ENCODE data around the gene SCN2B.

Gene SCN2B

GRCh38 chr11:118175993-118176777 lies at the start of gene SCN2B:
Gene SCN2B, minus strand, starts transcription at chr11:118176639. Its CDS starts 208 bp downstream, at chr11:118176431.
- ATAC-seq = no peak
- no peak for DNase-seq

- DNase-seq (peak; percentile 65), ATAC-seq (peak; percentile 60)
Measured at GRCh38 chr11:118224511-118225188, 48.2 kb upstream of the SCN2B start, which contains the start of gene JAML. Gene JAML, minus strand, starts transcription at chr11:118225011. Its CDS starts 10,145 bp downstream, at chr11:118214866.

GRCh38 chr11:118223992-118224391 lies 47.6 kb upstream of the SCN2B start:
- peak; percentile 54 for ATAC-seq

DNA sequence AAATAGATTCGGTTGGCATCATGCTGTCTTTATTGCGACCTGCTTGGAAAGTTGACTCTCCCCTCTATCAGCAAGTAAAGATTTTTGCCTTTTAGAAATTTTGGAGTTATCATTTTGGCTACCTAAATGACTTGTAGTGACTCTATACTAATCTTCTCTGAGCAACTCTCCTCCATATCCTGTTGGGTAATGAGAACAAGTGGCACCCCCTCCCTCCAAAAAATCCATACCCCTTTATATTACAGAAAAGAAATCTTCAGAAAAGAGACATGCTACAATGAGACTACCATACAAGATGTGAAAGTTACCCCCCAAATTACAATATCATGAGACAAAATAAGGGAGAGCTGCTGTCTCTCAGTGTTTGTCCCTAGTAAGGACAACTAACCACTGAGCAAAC lies 47.1 kb upstream of the SCN2B start:
- DNase-seq (no peak), ATAC-seq (peak; percentile 21)

More at GRCh38 chr11:118223992-118224391, 47.6 kb upstream of the SCN2B start:
- DNase-seq = peak; percentile 47

DNA sequence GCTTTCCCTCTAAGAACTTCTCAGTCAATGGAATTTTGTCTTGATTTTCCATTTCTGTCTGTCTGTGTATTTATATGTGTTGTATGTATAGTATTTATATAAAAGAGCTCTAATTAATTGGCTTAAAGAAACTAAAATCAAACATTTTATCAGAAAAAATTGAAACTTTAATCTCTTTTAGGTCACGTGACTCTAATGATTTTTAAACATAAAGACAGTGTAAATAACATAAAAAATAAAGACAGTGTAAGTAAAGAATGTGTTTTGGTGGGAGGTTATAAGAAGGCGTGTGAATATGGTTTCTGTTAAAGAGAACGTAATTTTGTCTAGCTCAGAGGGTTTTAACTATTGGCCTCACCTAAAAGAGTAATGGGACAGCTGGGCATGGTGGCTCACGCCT lies 46.0 kb upstream of the SCN2B start:
- ATAC-seq (no peak), DNase-seq (no peak)

DNA sequence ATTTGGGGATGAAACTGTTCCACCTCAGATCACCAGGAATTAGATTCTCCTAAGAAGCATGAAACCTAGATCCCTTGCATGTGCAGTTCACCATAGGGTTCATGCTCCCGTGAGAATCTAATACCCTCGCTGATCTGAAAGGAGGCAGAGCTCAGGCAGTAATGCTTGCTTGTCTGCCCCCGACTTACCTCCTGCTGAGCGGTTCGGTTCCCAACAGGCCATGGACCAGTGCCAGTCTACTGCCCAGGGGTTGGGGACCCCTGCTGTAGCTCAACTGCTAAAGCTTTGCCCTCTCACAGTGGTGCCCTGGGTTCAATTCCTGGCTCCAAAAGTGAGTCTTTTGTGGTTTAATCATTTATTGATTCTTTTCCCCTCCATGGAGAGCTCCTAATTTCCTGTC lies 45.0 kb upstream of the SCN2B start:
- DNase-seq (no peak), ATAC-seq (no peak)

GRCh38 chr11:118219732-118220131 lies 43.3 kb upstream of the SCN2B start:
- no peak for DNase-seq
- no peak for ATAC-seq

DNA sequence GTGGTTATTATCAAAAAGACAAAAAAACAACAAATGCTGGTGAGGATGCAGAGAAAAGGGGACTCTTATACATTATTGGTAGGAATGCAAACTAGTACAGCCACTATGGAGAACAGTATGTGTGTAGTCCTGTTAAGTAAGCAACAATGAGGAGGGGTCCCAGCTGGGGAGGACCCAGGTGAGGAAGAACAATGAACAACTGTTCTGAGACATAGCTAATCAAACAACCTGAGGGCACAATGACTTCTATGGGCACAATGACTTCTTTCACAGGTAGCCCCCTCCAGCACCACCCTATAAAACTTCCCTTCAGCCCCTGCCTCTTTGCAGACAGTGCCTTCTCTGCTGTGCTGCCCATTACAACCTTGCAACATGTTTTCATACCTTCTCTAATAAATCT lies 42.8 kb upstream of the SCN2B start:
- DNase-seq (no peak), ATAC-seq (no peak)

DNA sequence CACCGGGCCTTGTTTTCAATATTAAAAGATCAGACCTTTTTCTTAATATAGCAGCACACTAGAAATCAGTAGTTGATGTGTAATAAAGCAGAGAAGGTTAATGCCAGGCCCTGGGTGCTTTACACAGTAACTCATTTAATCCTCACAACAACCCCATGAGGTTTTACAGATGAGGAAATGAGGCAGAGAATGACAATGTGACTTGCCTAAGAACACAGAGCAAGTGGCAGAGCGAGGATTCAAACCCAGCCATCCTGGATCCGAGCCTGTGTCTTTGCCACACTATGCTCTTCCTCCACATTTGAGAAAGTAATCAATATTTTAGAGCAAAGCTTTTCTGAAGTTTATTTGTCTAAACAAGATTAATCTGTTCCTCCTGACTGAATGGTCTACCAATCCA lies 41.1 kb upstream of the SCN2B start:
- ATAC-seq (peak; percentile 58), DNase-seq (no peak)

DNA sequence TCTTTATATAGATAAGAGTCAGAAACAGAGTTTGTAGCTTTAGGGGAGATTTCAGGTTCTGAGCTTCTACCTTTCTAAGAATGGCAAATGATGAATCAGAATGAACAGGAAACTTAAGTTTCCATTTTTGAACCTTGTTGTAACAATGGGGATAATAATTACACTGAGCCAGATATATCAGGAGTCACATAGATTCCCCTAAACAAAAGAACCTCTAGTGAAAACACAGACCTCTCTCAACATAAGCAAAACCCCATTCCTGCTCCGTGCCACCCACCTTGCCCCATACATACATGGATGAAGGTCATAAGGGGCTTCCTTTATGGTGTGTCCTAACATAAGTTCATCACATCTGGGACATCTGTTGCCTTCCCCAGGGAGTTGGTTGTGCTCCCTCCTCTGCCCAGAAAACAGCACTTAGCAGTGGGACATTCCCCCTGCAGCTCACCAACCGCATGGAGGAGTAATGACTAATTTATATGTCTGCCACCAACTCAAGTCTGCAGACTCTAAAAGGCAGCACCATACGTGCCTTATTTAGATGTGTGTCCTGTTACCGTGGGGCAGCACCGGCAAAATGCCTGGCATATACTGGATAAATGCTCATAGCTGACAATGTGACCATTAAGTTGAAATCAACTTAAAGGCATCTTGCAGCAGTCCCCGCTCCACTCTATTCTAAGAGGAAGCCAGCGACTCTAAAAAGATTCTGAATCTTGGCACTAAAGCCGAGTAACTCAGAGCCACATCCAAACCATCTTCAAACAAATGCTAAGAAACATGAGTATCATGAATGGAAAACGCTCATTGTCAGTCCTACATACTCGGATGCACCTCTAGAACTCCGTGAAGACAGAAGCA lies 40.4 kb upstream of the SCN2B start:
- peak; percentile 68 for DNase-seq
- peak; percentile 81 for ATAC-seq

DNA sequence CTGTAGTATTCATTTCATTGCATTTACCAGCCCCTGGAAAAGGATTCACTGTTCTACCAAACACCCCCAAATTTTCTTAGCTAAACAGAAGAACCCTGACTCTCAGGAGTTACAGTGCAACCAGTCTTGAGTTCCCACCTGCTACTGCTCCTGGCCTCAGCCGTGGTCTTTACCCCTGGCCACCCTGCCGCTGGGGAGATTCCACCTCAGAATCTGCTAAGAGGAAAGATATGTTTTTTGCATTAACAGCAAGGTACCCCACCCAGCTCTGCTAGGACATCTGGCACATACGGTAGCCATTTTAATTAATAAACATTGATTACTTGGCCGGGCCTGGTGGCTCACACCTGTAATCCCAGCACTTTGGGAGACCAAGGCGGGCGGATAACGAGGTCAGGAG lies 39.3 kb upstream of the SCN2B start:
- no peak for DNase-seq
- no peak for ATAC-seq

- peak; percentile 21 for ATAC-seq
Measured at GRCh38 chr11:118215262-118215661, 38.8 kb upstream of the SCN2B start.

GRCh38 chr11:118214210-118214914 lies 37.9 kb upstream of the SCN2B start:
- no peak for DNase-seq

More at GRCh38 chr11:118215262-118215661, 38.8 kb upstream of the SCN2B start:
- peak; percentile 50 for DNase-seq

GRCh38 chr11:118213781-118214180 lies 37.3 kb upstream of the SCN2B start:
- DNase-seq (no peak), ATAC-seq (no peak)

More at GRCh38 chr11:118214210-118214914, 37.9 kb upstream of the SCN2B start:
- ATAC-seq = no peak

DNA sequence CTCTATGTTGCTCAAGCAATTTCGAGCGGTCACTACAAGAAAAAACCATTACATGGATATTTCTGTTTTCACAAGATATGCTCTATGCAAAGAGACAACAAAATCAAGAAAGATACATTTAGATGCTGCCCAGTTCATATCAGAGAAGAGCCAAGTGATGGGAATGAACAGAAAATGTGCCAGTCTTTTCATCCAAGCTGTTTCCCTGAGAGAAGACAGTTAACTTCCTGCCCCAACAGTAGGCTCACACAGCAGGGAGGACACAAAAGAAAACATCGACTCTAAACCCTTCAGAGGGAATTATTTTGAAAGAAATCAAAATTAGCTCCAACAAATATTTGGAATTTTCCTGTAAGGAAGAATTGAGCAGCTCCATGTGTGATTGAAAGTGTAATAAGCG lies 36.8 kb upstream of the SCN2B start:
- no peak for DNase-seq

GRCh38 chr11:118212781-118213191 lies 36.3 kb upstream of the SCN2B start:
- ATAC-seq = no peak
- DNase-seq = no peak

More for the DNA sequence above, 36.8 kb upstream of the SCN2B start:
- ATAC-seq = no peak

DNA sequence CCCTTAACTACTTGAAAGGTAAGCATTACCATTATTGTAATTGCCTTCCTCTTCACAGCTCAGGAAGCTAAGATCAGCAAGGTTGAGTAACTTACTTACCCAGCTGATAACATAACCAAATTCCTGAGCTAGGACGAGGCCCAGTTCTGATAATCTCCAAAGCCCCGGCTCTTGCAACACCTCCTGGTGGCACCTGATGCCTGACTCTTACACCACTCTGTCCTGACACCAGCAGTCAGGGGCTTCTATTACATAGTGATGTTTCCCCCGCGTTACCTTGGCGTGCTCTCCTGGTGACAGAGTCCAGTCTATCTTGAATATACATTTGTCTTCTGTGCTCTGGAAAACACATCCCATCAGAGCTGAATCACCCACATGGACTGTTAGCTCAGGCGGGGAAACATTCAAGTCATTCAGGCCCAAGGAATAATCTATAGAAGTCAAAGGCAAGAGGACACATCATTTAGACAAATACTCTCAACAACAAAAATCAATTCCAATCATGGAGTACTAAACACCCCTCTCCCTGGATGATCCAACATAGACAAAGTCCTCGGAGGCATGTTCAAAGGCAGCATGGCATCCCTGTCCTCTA lies 35.8 kb upstream of the SCN2B start:
- ATAC-seq (no peak), DNase-seq (no peak)

- DNase-seq = no peak
- ATAC-seq = no peak
Measured at GRCh38 chr11:118211006-118211405, 34.6 kb upstream of the SCN2B start.

DNA sequence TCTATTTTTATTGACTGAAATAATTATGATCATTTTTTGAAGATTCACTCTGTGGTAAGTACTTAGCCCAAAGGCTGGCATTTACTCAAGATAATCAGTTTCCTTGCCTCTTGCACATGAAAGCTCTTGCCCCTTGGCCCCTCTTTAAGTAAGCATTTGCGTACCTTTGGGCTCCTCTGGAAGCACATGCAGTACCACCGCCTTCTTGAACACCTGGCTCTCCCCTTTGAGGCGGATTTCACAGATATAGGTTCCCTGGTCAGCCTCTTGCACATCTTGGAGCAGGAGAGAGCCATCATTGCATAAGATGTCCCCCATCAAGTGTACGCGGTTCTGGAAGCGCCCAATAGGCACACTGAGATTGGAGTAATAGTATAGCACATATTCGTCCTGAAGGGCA lies 33.9 kb upstream of the SCN2B start:
- ATAC-seq (no peak), DNase-seq (no peak)

GRCh38 chr11:118209033-118209432 lies 32.6 kb upstream of the SCN2B start:
- no peak for ATAC-seq
- DNase-seq = no peak

DNA sequence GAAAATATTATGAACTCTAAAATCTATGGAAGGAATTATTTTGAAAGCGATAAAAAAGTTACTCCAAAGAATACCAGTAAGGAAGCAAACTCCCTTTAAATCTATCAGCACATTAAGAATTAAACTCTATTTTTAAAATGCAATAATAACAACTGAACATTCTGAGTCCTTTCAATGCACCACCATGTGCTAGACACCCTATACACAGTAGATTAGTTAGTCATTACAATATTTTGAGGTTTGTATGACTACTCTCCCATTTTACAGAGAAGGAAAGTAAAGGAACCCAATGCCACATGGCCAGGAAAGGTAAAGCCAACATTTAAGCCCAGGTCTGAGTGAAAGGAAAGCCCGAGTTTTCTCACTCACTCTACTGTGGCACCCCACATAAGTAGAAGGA lies 30.6 kb upstream of the SCN2B start:
- ATAC-seq (peak; percentile 41), DNase-seq (no peak)

All from stimulated activated naive CD8-positive, alpha-beta T cell treated with anti-CD3 and anti-CD28 coated beads, Interleukin-15, Interleukin-2, amounts not matched to agents 100 U/mL and 50 U/mL, for 24 hours (primary cell).